Esophagus muscularis mucosa (tissue), 4 donors: ENCODE results near the gene DUSP15. TPM values are rescaled to one million over a fixed set of nuclear protein-coding genes. Genes with fewer than 3 reads are reported as not detected.

Experiments
- DNase-seq: peaks from one replicate; pipeline ENCODE4 v3.0.0-alpha.2; 2017; ENCODE audit errors: extremely low spot score
- H3K27ac ChIP-seq, 4 donors: fragments of 200-600 bp; sonication (generic); replicated peaks in 1 of 4; 1 replicate in 3 of 4; 2 replicates in 1 of 4; pipeline ENCODE4 v1.5.1; 2016 to 2019; ENCODE audit warnings: mild to moderate bottlenecking in 1 of 4
- H3K27me3 ChIP-seq, 4 donors: fragments of 200-600 bp; sonication (generic); one replicate each; pipeline versions ENCODE4 v1.5.1 to v1.6.0; 2016 to 2019
- H3K36me3 ChIP-seq, 4 donors: fragments of 200-600 bp; sonication (generic); one replicate each; pipeline ENCODE4 v1.5.1; 2016 to 2019
- H3K4me1 ChIP-seq, 4 donors: fragments of 200-600 bp; sonication (generic); one replicate each; pipeline ENCODE4 v1.5.1; 2016 to 2019
- H3K4me3 ChIP-seq, 4 donors: fragments of 200-600 bp; sonication (generic); 1 replicate in 2 of 4; 2 replicates in 2 of 4; pipeline ENCODE4 v1.5.1; 2016 to 2019; ENCODE audit warnings: mild to moderate bottlenecking in 4 of 4, moderate library complexity in 1 of 4
- H3K9me3 ChIP-seq, 4 donors: fragments of 200-600 bp; sonication (generic); 1 replicate in 3 of 4; 2 replicates in 1 of 4; pipeline ENCODE4 v1.5.1; 2016 to 2019
- EP300 ChIP-seq: sonication (generic); formaldehyde crosslinking; IDR thresholded peaks from one replicate; pipeline ENCODE4 v1.6.1; 2017; ENCODE audit warnings: antibody characterized with exemption
- POLR2A ChIP-seq: fragments of 450-650 bp; IDR thresholded peaks from one replicate; pipeline ENCODE4 v1.6.1; 2017; ENCODE audit warnings: antibody characterized with exemption, moderate library complexity, mild to moderate bottlenecking, low read depth
- POLR2AphosphoS5 ChIP-seq, 2 donors: sonication (generic); formaldehyde crosslinking; IDR thresholded peaks; one replicate each; pipeline ENCODE4 v1.6.1; 2017; ENCODE audit warnings: antibody characterized with exemption in 2 of 2
- WGBS: methylation state at CpG from one replicate; pipeline ENCODE4 v1.1.5; 2018; 5-methylcytosine and 5-hydroxymethylcytosine counted together
- intact Hi-C: fragments of 100-400 bp; cut with DNase I; formaldehyde crosslinking; loops from one replicate; pipeline ENCODE4 v1.15.1; 2023
- total RNA-seq, 4 donors: library from RNA; depleted of rRNA; stranded (reverse); fragments of >200 nt; gene quantifications; one replicate each; pipeline versions ENCODE4 v1.1.0 to v1.2.1, GENCODE V29; 2016
- TF ChIP-seq, protein P1 (sequence below), 3 experiments: fragments of 200-600 bp in 2 of 3; fragments of 450-650 bp in 1 of 3; sonication (generic) in 2 of 3; IDR thresholded peaks; one replicate each; pipeline ENCODE4 v1.5.1; 2017 to 2019; ENCODE audit warnings: antibody characterized with exemption in 3 of 3, mild to moderate bottlenecking in 2 of 3, moderate library complexity in 1 of 3

DUSP15 gene
- total RNA-seq, 4 donors from 2014 or later, result 0.83 to 5.1 (median 3.8) TPM

GRCh38 chr20:31863296-31864085 lies 6.8 kb downstream of the DUSP15 start:
- no peak for DNase-seq
- H3K4me3 ChIP-seq, result no peak overlapping the region
- no peaks in the 10 kb centered on the region for H3K9me3 ChIP-seq
- H3K4me1 ChIP-seq, result peaks cover 20 to 25% (median 23%) of the 10 kb centered on the region in 4 donors
- no peaks in the 10 kb centered on the region for H3K36me3 ChIP-seq
- no peak overlapping the region for H3K27ac ChIP-seq
- intact Hi-C loops, result no loop called here
- H3K27me3 ChIP-seq, result peaks cover 0 to 26% (median 6%) of the 10 kb centered on the region in 4 donors
- TF ChIP-seq POLR2A (no peak), POLR2AphosphoS5 (IDR thresholded peaks at IDR 0.05) (no peak), EP300 (no peak)
- TF ChIP-seq, protein P1, sequence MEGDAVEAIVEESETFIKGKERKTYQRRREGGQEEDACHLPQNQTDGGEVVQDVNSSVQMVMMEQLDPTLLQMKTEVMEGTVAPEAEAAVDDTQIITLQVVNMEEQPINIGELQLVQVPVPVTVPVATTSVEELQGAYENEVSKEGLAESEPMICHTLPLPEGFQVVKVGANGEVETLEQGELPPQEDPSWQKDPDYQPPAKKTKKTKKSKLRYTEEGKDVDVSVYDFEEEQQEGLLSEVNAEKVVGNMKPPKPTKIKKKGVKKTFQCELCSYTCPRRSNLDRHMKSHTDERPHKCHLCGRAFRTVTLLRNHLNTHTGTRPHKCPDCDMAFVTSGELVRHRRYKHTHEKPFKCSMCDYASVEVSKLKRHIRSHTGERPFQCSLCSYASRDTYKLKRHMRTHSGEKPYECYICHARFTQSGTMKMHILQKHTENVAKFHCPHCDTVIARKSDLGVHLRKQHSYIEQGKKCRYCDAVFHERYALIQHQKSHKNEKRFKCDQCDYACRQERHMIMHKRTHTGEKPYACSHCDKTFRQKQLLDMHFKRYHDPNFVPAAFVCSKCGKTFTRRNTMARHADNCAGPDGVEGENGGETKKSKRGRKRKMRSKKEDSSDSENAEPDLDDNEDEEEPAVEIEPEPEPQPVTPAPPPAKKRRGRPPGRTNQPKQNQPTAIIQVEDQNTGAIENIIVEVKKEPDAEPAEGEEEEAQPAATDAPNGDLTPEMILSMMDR (IDR thresholded peaks at IDR 0.05), result no peak
- WGBS, result 93% methylated on average over 9 of the region's 9 CpGs

DNA sequence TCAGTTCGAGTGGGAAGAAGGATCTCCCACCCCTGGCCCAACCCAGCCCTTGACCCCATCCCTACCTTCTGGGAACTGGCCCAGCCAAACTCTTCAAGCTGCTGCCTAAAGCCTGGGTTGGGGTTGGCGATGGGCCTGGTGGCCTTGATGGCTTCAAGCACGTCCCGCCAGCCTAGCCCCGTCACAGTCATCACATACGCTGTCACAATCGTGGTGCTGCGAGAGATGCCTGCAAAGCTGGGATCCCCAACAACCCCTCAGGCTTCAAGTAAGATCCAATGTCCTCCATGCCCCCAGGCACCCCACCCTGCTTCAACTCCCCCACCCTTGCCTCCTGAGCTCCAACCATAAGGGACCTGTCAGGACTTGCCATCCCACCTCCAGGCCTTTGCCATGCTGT lies 7.8 kb downstream of the DUSP15 start:
- H3K9me3 ChIP-seq, result no peaks in the 10 kb centered on the region
- H3K27me3 ChIP-seq, result peaks cover 0 to 34% (median 6%) of the 10 kb centered on the region in 4 donors
- TF ChIP-seq EP300 (no peak), POLR2AphosphoS5 (IDR thresholded peaks at IDR 0.05) (no peak), POLR2A (no peak)
- TF ChIP-seq, protein P1 (IDR thresholded peaks at IDR 0.05), result no peak
- H3K36me3 ChIP-seq, result no peaks in the 10 kb centered on the region
- H3K4me3 ChIP-seq, result no peak overlapping the region
- intact Hi-C loops, result no loop called here
- H3K27ac ChIP-seq, result no peak overlapping the region
- 95% methylated on average over 8 of the region's 8 CpGs for WGBS
- peaks cover 20 to 25% (median 23%) of the 10 kb centered on the region in 4 donors for H3K4me1 ChIP-seq
- no peak for DNase-seq

DNA sequence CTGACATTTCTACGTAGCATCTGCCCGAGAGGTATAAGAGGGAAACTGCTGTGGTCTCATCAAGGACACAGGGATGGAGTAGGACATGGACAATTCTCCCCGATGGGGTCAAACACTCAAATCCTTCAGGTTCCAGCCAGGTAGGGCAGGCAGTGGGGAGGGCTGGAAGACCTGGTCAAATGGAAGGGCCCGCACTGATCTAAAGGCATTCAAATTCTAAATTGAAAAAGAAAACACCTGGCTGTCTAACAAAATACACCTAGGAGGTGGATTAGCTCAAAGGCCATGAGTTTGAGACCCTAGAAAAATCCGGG lies 8.2 kb downstream of the DUSP15 start:
- WGBS, result 67% methylated on average over 5 of the region's 5 CpGs
- TF ChIP-seq, protein P1 (IDR thresholded peaks at IDR 0.05), result no peak
- TF ChIP-seq POLR2A, result no peak
- no peak for TF ChIP-seq POLR2AphosphoS5 (IDR thresholded peaks at IDR 0.05)
- no peak for TF ChIP-seq EP300
- no peak for DNase-seq

DNA sequence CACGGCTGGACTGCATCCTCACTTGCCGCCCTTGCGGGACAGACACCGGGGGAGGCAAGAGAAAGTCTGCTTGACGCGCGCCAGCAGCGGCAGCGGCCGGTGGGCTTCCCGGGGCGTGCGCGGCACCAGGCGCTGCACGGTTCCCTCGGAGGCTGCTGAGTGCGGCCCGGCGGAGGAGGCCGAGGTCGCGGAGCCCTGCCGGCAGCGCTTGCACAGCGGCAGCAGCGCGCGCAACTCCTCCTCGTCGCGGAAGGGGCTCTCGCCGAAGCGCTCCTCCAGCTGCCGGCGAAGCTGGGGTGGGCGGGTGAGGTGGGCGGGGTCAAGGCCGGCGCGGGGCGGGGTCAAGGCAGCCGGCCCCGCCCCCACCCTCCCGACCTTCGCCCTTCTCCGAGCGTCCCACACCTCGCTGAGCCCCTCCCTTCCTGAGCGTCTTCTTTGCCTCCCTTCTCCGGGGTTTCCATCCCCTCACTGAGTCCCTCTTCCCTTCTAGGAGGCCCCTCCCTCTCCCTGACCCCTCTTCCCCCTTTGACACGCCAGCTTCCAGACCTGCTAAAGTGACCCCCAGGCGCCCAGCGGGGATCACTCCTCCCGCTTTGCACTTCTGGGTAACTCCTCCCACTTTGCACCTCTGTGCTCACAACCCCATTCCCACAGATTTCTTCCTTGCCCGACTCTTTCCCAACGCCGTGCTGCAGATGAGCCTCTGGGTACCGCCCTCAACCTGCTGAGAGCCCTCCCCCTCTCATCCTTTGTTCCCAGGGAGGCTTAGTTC lies 8.8 kb downstream of the DUSP15 start:
- DNase-seq, result no peak
- no peak overlapping the region for H3K27ac ChIP-seq
- peak overlapping the region; percentile 59 to 71 (median 61) for H3K4me3 ChIP-seq
- TF ChIP-seq EP300 (no peak), POLR2AphosphoS5 (IDR thresholded peaks at IDR 0.05) (no peak), POLR2A (no peak)
- TF ChIP-seq, protein P1 (IDR thresholded peaks at IDR 0.05), result no peak
- 25% methylated on average over 13 of the region's 60 CpGs for WGBS
- intact Hi-C loops, result no loop called here
- no peaks in the 10 kb centered on the region for H3K9me3 ChIP-seq
- no peaks in the 10 kb centered on the region for H3K36me3 ChIP-seq
- H3K27me3 ChIP-seq, result peaks cover 0 to 44% (median 6%) of the 10 kb centered on the region in 4 donors
- peaks cover 20 to 25% (median 23%) of the 10 kb centered on the region in 4 donors for H3K4me1 ChIP-seq

More for the DNA sequence above, 8.2 kb downstream of the DUSP15 start:
- Histone ChIP-seq H3K4me1 (peaks cover 20 to 25% (median 23%) of the 10 kb centered on the region in 4 donors), H3K9me3 (no peaks in the 10 kb centered on the region), H3K4me3 (peak overlapping the region in 2 of 4 donors; percentile 60 to 62), H3K27me3 (peaks cover 0 to 38% (median 6%) of the 10 kb centered on the region in 4 donors), H3K27ac (no peak overlapping the region), H3K36me3 (no peaks in the 10 kb centered on the region)
- intact Hi-C loops, result no loop called here
